ENCODE data around the gene FAM174B. TPM values are rescaled to one million over a fixed set of nuclear protein-coding genes. Genes with fewer than 3 reads are reported as not detected.

The FAM174B gene
- total RNA-seq, 8 experiments from 2014 or later: 2.9 to 13.8 (median 8.0) TPM

DNA sequence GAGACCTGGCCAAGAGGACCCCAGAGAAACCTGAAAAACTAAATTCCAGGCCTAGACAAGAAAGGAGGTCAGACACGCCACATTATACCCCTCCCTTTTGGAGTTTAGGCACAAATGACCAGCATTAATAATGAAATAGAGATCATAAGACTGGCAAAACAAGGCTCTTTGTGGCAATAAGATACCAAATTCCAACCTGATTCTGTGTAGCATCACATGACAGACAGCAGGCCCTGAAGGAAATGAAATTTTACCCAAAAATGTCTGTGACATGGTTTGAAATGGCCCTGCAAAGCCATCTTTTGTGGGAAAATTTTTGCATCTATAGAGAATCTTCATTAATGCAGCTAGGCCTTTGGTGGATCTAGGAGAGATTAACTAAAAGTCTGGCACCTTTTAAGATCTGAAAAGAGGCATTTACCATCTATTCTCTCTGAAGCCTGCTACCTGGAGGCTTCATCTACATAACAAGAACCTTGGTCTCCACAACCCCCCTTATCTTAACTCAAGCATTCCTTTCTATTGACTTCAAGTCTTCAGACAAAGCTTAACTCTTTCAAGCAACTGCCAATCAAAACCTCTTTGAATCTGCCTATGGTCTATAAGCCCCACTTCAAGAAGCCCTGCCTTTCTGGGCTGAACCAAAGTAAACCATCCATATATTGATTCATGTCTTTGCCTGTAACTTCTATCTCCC is 8.0 kb downstream of the FAM174B start:
- no peak for ATAC-seq (replicated peaks in 6 of 8)
- H3K4me1 ChIP-seq (replicated peaks in 1 of 2): no peaks in the 10 kb centered on the region
- WGBS, 10 experiments: 67 to 100% (median 87%) methylated on average over 1 of the region's 1 CpG; no CpG with 5 or more reads in 4 of the 10 experiments
- no peak overlapping the region for H3K4me3 ChIP-seq
- H3K27ac ChIP-seq: no peak overlapping the region
- in situ Hi-C loops (cut with MboI; ENCODE audit: low pct_unique_long_range_greater_than_20kb in 2 of 9, low sequenced_read_pairs in 9 of 9, unreplicated experiment in 9 of 9): no loop called here

DNA sequence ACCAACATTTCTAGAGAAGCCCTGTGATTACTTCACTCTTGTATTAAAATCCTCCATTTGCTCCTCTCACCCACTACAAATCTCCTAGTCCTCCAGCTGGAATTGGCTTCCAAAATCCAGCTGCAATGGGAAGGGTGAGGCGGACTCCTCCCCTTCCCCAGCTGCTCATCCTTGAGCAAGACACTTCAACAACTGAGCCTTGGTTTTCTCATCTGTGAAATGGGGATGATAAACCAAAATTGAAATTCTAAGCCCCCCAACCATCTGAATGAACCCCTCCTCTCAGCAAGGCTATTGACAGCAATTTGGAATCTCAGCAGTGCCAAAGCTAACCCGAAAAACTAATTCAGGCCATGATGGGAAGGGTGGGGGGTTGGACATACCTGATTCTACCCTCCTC is 9.4 kb downstream of the FAM174B start:
- no peak for ATAC-seq (replicated peaks in 6 of 8)
- in situ Hi-C loops (cut with MboI; ENCODE audit: low pct_unique_long_range_greater_than_20kb in 2 of 9, low sequenced_read_pairs in 9 of 9, unreplicated experiment in 9 of 9): no loop called here
- H3K4me3 ChIP-seq: no peak overlapping the region
- H3K27ac ChIP-seq: no peak overlapping the region
- WGBS, 10 experiments: 80 to 100% (median 100%) methylated on average over 1 to 2 of the region's 2 CpGs; no CpG with 5 or more reads in 5 of the 10 experiments
- no peaks in the 10 kb centered on the region for H3K4me1 ChIP-seq (replicated peaks in 1 of 2)

DNA sequence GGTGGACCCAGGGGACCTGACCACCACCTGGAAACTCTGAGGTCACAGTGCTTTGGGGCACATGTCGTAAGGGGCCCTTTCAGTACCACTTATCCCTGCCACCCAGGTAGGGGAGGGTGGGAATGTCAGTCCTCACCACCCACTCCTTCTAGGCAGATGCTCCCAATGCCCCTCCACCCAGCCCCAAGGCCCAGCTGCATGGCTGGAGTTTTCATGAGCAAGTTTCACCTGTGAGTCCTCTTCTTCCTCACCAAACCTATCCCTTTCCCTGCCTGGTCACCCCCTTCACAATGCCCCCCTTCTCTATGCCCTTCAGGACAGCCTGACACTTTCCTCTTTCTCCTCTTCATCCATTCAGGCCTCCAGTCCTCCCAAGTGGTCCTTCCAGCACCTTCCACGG is 9.8 kb downstream of the FAM174B start:
- Histone ChIP-seq H3K27ac (no peak overlapping the region), H3K4me1 (replicated peaks in 1 of 2) (no peaks in the 10 kb centered on the region), H3K4me3 (no peak overlapping the region)
- ATAC-seq (replicated peaks in 6 of 8): no peak
- in situ Hi-C loops (cut with MboI; ENCODE audit: low pct_unique_long_range_greater_than_20kb in 2 of 9, low sequenced_read_pairs in 9 of 9, unreplicated experiment in 9 of 9): no loop called here
- WGBS, 10 experiments: 43 to 80% (median 60%) methylated on average over 1 to 2 of the region's 2 CpGs; no CpG with 5 or more reads in 5 of the 10 experiments

DNA sequence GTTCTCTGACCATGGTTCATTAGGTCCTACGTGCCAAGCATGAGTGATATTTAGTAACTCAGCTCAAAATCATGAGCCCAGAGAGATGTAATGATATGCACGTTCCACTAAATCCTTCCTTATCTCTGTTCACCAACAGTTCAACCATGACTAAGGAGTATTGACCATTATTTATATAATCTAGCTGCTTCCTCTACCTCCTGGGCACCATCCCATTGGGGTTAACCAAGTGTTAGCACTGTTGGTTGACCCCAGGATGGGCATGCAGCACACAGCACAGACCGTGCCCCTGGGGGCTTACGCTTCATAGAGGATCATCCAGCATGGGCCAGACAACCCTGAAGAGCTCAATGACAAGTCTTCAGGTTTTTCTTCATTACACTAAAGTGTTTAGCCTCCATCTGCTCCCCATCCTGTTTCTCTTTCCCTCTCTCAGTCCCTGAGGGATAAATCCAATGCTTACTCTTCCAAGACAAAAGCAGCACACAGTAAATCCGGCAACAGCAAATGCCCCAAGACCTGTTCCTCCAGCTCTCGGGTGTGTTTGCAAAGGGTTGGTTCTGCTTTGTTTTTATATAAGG is 10.4 kb downstream of the FAM174B start:
- Histone ChIP-seq H3K27ac (no peak overlapping the region), H3K4me1 (replicated peaks in 1 of 2) (no peaks in the 10 kb centered on the region), H3K4me3 (no peak overlapping the region)
- no peak for ATAC-seq (replicated peaks in 6 of 8)
- in situ Hi-C loops (cut with MboI; ENCODE audit: low pct_unique_long_range_greater_than_20kb in 2 of 9, low sequenced_read_pairs in 9 of 9, unreplicated experiment in 9 of 9): no loop called here
- 43 to 89% (median 77%) methylated on average over 2 to 6 of the region's 6 CpGs; no CpG with 5 or more reads in 1 of the 10 experiments for WGBS, 10 experiments

DNA sequence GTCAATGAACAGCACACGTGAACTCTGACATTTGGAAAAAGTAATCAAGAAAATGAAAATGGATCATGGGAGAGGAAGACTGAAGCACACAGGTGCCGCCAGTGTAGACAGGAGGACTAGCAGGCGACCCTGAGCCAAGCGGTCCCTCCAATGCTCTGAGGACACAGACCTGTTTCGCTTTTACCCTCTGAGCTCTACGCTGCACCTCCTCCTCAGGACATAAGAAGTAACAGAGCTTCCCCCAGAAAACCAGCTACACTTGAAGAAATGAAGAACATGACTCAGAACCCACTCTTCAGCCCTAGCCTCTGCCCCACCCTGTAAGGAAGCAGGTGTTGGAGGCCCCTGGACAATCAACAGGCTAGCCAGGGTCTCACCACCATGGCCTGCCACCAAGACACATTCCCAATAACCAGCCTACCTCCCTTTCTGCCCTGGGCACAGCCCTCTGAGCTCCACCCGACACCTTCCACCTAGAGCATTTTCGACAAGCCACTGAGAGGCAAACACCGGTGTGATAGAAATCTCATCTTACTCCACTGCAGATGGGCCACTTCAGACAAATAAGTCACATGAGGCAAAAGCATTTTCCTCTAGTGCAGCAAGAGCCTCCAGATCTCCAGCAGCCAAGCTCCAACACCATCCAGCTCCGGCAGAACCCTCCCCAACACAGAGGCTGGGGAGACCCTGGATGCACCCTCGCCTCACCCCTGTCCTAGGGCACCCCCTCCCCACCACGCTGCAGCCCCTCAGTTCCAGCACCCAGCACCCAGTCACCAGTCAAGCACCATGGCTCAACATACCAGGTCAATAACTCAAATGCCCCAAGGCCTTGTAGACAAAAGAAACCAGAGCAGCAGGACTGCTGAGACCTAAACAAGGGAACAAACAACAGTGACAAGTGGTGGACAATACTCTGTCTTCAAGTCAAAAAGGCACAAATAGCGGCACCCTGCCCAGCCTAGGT is 11.4 kb downstream of the FAM174B start:
- in situ Hi-C loops (cut with MboI; ENCODE audit: low pct_unique_long_range_greater_than_20kb in 2 of 9, low sequenced_read_pairs in 9 of 9, unreplicated experiment in 9 of 9): no loop called here
- H3K27ac ChIP-seq: no peak overlapping the region
- WGBS, 10 experiments: 35 to 100% (median 81%) methylated on average over 1 to 9 of the region's 13 CpGs
- ATAC-seq (replicated peaks in 6 of 8): no peak
- no peak overlapping the region for H3K4me3 ChIP-seq
- H3K4me1 ChIP-seq (replicated peaks in 1 of 2): no peaks in the 10 kb centered on the region

DNA sequence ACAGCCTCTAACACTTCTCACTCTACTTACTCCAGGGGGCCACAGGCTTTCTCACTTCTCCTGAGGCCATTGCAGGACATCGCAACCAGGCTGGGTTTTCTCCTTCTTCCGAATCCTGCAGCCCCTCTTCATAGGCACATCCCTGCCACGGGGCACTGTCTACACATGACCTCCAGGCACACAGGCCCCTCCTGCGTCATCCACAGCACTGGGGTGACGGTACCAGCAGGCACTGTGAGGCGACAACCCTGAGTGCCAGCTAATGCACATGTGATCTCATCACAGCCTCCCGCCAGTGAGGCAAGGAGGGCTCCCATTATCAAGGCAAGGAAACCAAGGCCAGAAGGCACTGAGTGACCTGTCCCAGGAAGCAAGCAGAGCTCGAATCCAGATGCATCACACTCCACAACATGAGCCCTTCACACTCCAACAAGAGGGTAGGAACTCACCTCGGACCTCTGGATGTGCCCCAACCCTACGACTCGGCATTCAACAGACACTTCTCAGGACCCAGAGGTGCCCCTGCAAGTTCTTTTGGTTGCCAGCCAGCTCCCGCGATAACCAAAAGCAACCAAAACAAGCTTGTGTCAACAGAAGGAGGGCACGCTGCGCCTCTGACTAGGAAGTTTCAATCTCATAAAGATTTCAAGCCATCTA is 16.7 kb downstream of the FAM174B start:
- in situ Hi-C loops (cut with MboI; ENCODE audit: low pct_unique_long_range_greater_than_20kb in 2 of 9, low sequenced_read_pairs in 9 of 9, unreplicated experiment in 9 of 9): no loop called here
- 50 to 100% (median 71%) methylated on average over 1 to 10 of the region's 15 CpGs; no CpG with 5 or more reads in 2 of the 10 experiments for WGBS, 10 experiments
- Histone ChIP-seq H3K4me3 (no peak overlapping the region), H3K4me1 (replicated peaks in 1 of 2) (peaks cover 7 to 17% of the 10 kb centered on the region in 2 donors), H3K27ac (no peak overlapping the region)
- no peak for ATAC-seq (replicated peaks in 6 of 8)

DNA sequence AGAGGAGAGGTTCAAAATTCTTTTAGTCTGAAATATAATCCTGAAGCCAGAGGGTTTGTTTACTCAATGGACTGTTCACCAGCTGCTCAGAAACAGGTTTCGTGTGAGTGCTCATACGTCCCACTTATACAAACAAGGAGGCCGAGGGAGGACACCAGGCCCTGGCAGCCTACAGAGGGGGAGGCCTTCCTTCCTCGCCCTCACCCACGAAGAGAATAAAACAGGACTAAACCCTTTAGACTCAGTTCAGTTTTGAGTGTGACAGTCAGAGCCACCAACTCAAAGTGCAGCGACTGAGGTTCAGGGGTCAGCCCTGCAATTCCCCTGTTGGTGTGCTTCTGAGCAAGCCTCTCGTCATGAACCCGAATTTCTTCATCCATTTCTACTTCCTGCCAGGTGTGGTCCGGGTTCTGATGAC is 17.3 kb downstream of the FAM174B start:
- ATAC-seq (replicated peaks in 6 of 8): peak in 1 of 8 experiments; percentile 85
- Histone ChIP-seq H3K27ac (no peak overlapping the region), H3K4me1 (replicated peaks in 1 of 2) (peaks cover 7 to 17% of the 10 kb centered on the region in 2 donors), H3K4me3 (no peak overlapping the region)
- in situ Hi-C loops (cut with MboI; ENCODE audit: low pct_unique_long_range_greater_than_20kb in 2 of 9, low sequenced_read_pairs in 9 of 9, unreplicated experiment in 9 of 9): no loop called here
- WGBS, 10 experiments: 17 to 88% (median 74%) methylated on average over 3 to 6 of the region's 9 CpGs; no CpG with 5 or more reads in 4 of the 10 experiments

DNA sequence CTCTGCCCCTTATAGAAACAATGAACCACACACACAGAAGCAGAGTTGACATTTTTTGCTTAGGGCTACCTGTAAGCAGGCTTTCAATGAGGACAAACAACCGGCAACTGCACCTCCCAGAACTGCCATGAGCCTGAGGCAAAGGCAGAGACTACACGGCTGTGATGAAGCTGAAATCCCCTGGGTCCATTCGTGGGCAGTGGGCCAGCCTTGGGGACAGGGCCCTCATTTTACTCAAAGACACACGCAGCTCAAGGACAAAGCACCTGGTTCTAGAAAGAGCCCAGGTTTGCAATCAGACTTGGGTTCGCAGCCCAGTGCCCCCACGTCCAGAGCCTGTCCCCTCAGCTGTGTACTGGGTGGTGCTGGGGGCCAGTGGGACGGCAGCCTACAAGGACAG is 17.9 kb downstream of the FAM174B start:
- no peak overlapping the region for H3K4me3 ChIP-seq
- peaks cover 7 to 17% of the 10 kb centered on the region in 2 donors for H3K4me1 ChIP-seq (replicated peaks in 1 of 2)
- H3K27ac ChIP-seq: no peak overlapping the region
- 0 to 89% (median 67%) methylated on average over 1 to 6 of the region's 7 CpGs; no CpG with 5 or more reads in 4 of the 10 experiments for WGBS, 10 experiments
- in situ Hi-C loops (cut with MboI; ENCODE audit: low pct_unique_long_range_greater_than_20kb in 2 of 9, low sequenced_read_pairs in 9 of 9, unreplicated experiment in 9 of 9): no loop called here
- no peak for ATAC-seq (replicated peaks in 6 of 8)

DNA sequence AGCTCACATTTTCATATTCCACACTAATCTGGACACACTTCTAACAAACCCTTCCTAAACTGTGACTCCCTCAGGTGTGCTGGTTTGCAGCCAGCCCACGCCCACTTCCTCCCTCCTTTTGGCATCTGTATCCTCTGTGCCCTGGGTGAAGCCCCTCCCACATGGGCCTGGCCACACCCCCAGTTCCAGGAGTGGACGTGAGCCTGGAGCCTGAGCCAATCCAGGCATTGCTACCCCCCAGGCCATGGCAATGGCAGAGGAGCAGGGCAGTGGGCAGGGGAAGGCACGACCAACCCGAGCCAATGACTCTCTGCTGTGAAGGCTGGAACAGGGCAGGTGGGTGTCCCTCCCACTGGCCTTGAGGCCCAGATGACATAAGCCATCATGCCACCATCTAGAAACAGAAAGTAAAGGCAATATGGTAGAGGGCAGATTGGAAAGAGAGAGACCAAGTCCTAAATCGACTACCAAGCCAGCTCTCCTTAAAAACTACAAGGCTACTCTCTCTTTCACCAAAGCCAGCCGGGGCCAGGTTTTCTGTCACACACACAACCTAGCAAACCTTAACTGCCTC is 18.6 kb downstream of the FAM174B start:
- Histone ChIP-seq H3K4me1 (replicated peaks in 1 of 2) (peaks cover 7 to 17% of the 10 kb centered on the region in 2 donors), H3K27ac (no peak overlapping the region), H3K4me3 (no peak overlapping the region)
- whole genome bisulfite sequencing, 10 experiments: 86 to 100% (median 95%) methylated on average over 1 to 3 of the region's 6 CpGs; no CpG with 5 or more reads in 6 of the 10 experiments
- peak in 2 of 8 experiments; percentile 39 to 48 for ATAC-seq (replicated peaks in 6 of 8)
- in situ Hi-C loops (cut with MboI; ENCODE audit: low pct_unique_long_range_greater_than_20kb in 2 of 9, low sequenced_read_pairs in 9 of 9, unreplicated experiment in 9 of 9): no loop called here

DNA sequence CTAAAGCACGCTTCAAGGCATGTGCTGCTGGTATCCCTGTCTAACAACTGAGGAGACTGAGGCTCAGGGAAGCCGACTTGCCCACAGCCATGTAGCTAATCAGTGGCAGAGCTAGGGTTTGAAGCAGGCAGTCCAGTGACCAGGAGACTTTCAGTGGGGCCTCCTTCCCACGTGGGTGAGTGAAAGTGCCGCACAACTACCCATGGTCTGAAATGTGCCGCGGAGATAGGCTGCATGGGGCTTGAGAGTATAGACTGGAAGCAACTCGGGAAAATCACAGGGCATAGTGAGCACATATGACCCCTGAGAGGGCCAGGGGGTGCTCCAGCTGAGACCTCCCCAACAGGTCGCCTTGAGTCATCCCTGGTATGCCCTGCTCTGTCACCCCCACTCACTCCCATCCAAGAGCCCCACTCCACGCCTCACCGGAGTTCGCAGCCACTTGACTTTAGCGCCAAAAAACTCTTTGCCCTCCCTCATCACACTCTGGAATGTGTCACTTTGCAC is 19.1 kb downstream of the FAM174B start:
- ATAC-seq (replicated peaks in 6 of 8): no peak
- peaks cover 7 to 17% of the 10 kb centered on the region in 2 donors for H3K4me1 ChIP-seq (replicated peaks in 1 of 2)
- no peak overlapping the region for H3K27ac ChIP-seq
- no peak overlapping the region for H3K4me3 ChIP-seq
- WGBS, 10 experiments: 60 to 100% (median 93%) methylated on average over 1 to 8 of the region's 12 CpGs; no CpG with 5 or more reads in 3 of the 10 experiments
- in situ Hi-C loops (cut with MboI; ENCODE audit: low pct_unique_long_range_greater_than_20kb in 2 of 9, low sequenced_read_pairs in 9 of 9, unreplicated experiment in 9 of 9): no loop called here

DNA sequence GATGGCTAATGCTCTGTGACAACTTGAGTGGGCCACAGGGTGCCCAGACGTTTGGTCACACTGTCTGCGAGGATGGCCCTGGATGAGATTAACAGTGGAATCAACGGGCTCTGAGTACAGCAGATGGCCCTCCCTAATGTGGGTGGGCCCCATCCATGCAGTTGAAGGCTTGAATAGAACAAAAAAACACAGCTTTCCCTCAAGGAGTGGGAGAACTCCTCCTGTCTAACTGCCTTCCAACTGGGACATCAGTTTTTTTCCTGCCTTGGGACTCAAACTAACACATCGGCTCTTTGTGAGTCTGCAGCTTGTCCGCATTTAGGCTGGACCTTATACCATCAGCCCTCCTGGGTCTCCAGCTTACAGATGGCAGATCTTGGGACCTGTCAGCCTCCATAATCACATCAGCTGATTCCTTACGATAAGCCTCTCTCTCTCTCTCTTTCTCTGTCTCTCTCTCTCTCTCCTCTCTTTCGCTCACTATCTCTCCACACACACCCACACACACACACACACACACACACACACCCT is 20.8 kb downstream of the FAM174B start:
- whole genome bisulfite sequencing, 10 experiments: 20 to 83% (median 60%) methylated on average over 1 to 5 of the region's 7 CpGs; no CpG with 5 or more reads in 3 of the 10 experiments
- no peak overlapping the region for H3K4me3 ChIP-seq
- in situ Hi-C loops (cut with MboI; ENCODE audit: low pct_unique_long_range_greater_than_20kb in 2 of 9, low sequenced_read_pairs in 9 of 9, unreplicated experiment in 9 of 9): no loop called here
- H3K27ac ChIP-seq: peak overlapping the region in 1 of 2 donors; percentile 25
- H3K4me1 ChIP-seq (replicated peaks in 1 of 2): peaks cover 7 to 17% of the 10 kb centered on the region in 2 donors
- peak in 7 of 8 experiments; percentile 25 to 79 (median 67) for ATAC-seq (replicated peaks in 6 of 8)

DNA sequence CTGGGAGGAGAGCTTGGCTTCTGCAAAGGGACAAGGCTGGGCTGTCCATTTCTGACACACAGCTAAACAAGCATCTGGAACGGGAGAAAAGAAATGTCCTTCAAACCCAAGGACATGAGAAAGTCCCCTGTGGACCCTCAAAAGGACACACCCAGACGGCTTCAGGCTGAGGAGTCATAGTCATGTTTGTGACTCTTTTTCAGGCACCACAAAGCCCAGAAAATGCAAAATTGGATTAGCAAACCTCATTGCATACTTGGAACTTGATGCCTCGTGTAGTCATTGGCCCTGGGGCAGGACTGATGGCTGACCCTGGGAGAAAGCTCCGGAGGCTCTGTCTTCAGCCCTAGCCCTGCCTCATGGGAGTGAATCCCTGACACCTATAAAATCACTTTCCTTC is 21.5 kb downstream of the FAM174B start:
- 0 to 100% (median 25%) methylated on average over 1 to 2 of the region's 4 CpGs; no CpG with 5 or more reads in 4 of the 10 experiments for WGBS, 10 experiments
- H3K27ac ChIP-seq: no peak overlapping the region
- peaks cover 7 to 17% of the 10 kb centered on the region in 2 donors for H3K4me1 ChIP-seq (replicated peaks in 1 of 2)
- H3K4me3 ChIP-seq: no peak overlapping the region
- ATAC-seq (replicated peaks in 6 of 8): peak in 2 of 8 experiments; percentile 94 to 95
- in situ Hi-C loops (cut with MboI; ENCODE audit: low pct_unique_long_range_greater_than_20kb in 2 of 9, low sequenced_read_pairs in 9 of 9, unreplicated experiment in 9 of 9): no loop called here
